ENCODE data around the gene SOHLH1. TPM values are rescaled to one million over a fixed set of nuclear protein-coding genes. Genes with fewer than 3 reads are reported as not detected.

Gene SOHLH1
- total and polyA plus RNA-seq, 2 of the 13 experiments (the other 11 are each of a cell fraction or from before 2014, with no cell fraction given): 0.15 TPM

GRCh38 chr9:135676891-135677290, 22.4 kb downstream of the SOHLH1 start:
- CTCF ChIA-PET (ENCODE audit: low intra/inter-chr PET ratio, low total read pairs): no interaction called here
- Histone ChIP-seq H3K79me2 (ENCODE audit: insufficient read depth, low read length) (no peaks in the 10 kb centered on the region), H3K4me3 (replicated peaks in 1 of 3; ENCODE audit: insufficient read depth in 1 of 3, low read depth in 2 of 3, low read length in 3 of 3) (no peak overlapping the region), H3K9me3 (ENCODE audit: low read length) (no peaks in the 10 kb centered on the region), H2AFZ (ENCODE audit: low read length) (no peak overlapping the region), H3K27ac (ENCODE audit: extremely low read length, insufficient read depth, low read length) (no peak overlapping the region), H4K20me1 (ENCODE audit: insufficient read depth, low read length) (0 out of 2 replicates have a peak, but pooled peaks cover 2% of the 10 kb centered on the region), H3K9ac (ENCODE audit: insufficient read depth, low read depth, low read length) (no peak overlapping the region), H3K27me3 (ENCODE audit: control insufficient read depth in 1 of 2, insufficient read depth in 2 of 2, low read length in 2 of 2) (peaks cover 3 to 48% of the 10 kb centered on the region in 2 experiments; a peak in 4 of 5 replicates), H3K4me2 (ENCODE audit: low read depth, low read length) (no peak overlapping the region), H3K36me3 (replicated peaks in 1 of 2; ENCODE audit: control insufficient read depth in 1 of 2, insufficient read depth in 2 of 2, low read length in 2 of 2) (no peaks in the 10 kb centered on the region), H3K4me1 (ENCODE audit: insufficient read depth, low read length) (no peaks in the 10 kb centered on the region)
- in situ Hi-C loops (cut with HindIII; ENCODE audit: extremely low pct_ligation_motif_present, low pct_unique_long_range_greater_than_20kb): no loop called here
- FAIRE-seq: no peak
- TF ChIP-seq POLR2AphosphoS2 (IDR thresholded peaks at IDR 0.05; ENCODE audit: low read depth, low read length): no peak
- intact Hi-C loops (cut with micrococcal nuclease; ENCODE audit: unreplicated experiment): no loop called here
- no peak for ATAC-seq
- 22% methylated on average over 10 of the region's 13 CpGs for WGBS (ENCODE audit: low lambda C conversion rate)
- DNase-seq (ENCODE audit: low spot score): no peak
- POLR2A ChIA-PET: no interaction called here
- no TSS peak for BruUV-seq (replicated peaks)

- intact Hi-C loops (cut with micrococcal nuclease; ENCODE audit: unreplicated experiment): no loop called here
- DNase-seq (ENCODE audit: low spot score) (no peak), FAIRE-seq (no peak), ATAC-seq (no peak)
- Histone ChIP-seq H4K20me1 (ENCODE audit: insufficient read depth, low read length) (0 out of 2 replicates have a peak, but pooled peaks cover 2% of the 10 kb centered on the region), H3K4me1 (ENCODE audit: insufficient read depth, low read length) (no peaks in the 10 kb centered on the region), H3K27me3 (ENCODE audit: control insufficient read depth in 1 of 2, insufficient read depth in 2 of 2, low read length in 2 of 2) (peaks cover 3 to 41% of the 10 kb centered on the region in 2 experiments; a peak in 4 of 5 replicates), H3K4me3 (replicated peaks in 1 of 3; ENCODE audit: insufficient read depth in 1 of 3, low read depth in 2 of 3, low read length in 3 of 3) (no peak overlapping the region), H2AFZ (ENCODE audit: low read length) (no peak overlapping the region), H3K27ac (ENCODE audit: extremely low read length, insufficient read depth, low read length) (no peak overlapping the region), H3K79me2 (ENCODE audit: insufficient read depth, low read length) (no peaks in the 10 kb centered on the region), H3K36me3 (replicated peaks in 1 of 2; ENCODE audit: control insufficient read depth in 1 of 2, insufficient read depth in 2 of 2, low read length in 2 of 2) (no peaks in the 10 kb centered on the region), H3K4me2 (ENCODE audit: low read depth, low read length) (no peak overlapping the region), H3K9ac (ENCODE audit: insufficient read depth, low read depth, low read length) (no peak overlapping the region), H3K9me3 (ENCODE audit: low read length) (no peaks in the 10 kb centered on the region)
- POLR2A ChIA-PET: no interaction called here
- TF ChIP-seq MAZ (IDR thresholded peaks at IDR 0.05; ENCODE audit: borderline replicate concordance, low read depth, low read length) (no peak), MAZ (CRISPR knock-in tag; IDR thresholded peaks at IDR 0.05; ENCODE audit: low read depth) (no peak), DNMT3B (CRISPR knock-in tag; conservative IDR thresholded peaks at IDR 0.05) (no peak), ZNF496 (CRISPR knock-in tag; IDR thresholded peaks at IDR 0.05; ENCODE audit: insufficient replicate concordance) (no peak), FOSL1 (CRISPR knock-in tag; IDR thresholded peaks at IDR 0.05; ENCODE audit: borderline replicate concordance) (no peak), CBX5 (CRISPR knock-in tag; IDR thresholded peaks at IDR 0.05; ENCODE audit: borderline replicate concordance) (no peak), MEIS1 (CRISPR knock-in tag; IDR thresholded peaks at IDR 0.05; ENCODE audit: borderline replicate concordance) (no peak), ZNF766 (CRISPR knock-in tag; IDR thresholded peaks at IDR 0.05; ENCODE audit: borderline replicate concordance) (no peak), KAT2B (IDR thresholded peaks at IDR 0.05; ENCODE audit: borderline replicate concordance, low read depth, low read length) (no peak), HOXA9 (CRISPR knock-in tag; IDR thresholded peaks at IDR 0.05; ENCODE audit: borderline replicate concordance) (no peak), SP140L (CRISPR knock-in tag; IDR thresholded peaks at IDR 0.05; ENCODE audit: borderline replicate concordance) (no peak), MBNL3 (CRISPR knock-in tag; conservative IDR thresholded peaks at IDR 0.05) (no peak), CCDC6 (CRISPR knock-in tag; IDR thresholded peaks at IDR 0.05) (no peak), ATF7 (IDR thresholded peaks at IDR 0.05) (no peak), ATF7 (CRISPR knock-in tag; IDR thresholded peaks at IDR 0.05) (no peak), ESRRA (CRISPR knock-in tag; IDR thresholded peaks at IDR 0.05; ENCODE audit: low read depth) (no peak)
- TF ChIP-seq, protein P1, sequence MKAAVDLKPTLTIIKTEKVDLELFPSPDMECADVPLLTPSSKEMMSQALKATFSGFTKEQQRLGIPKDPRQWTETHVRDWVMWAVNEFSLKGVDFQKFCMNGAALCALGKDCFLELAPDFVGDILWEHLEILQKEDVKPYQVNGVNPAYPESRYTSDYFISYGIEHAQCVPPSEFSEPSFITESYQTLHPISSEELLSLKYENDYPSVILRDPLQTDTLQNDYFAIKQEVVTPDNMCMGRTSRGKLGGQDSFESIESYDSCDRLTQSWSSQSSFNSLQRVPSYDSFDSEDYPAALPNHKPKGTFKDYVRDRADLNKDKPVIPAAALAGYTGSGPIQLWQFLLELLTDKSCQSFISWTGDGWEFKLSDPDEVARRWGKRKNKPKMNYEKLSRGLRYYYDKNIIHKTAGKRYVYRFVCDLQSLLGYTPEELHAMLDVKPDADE (CRISPR knock-in tag; IDR thresholded peaks at IDR 0.05): no peak
- CTCF ChIA-PET (ENCODE audit: low intra/inter-chr PET ratio, low total read pairs): no interaction called here
- in situ Hi-C loops (cut with HindIII; ENCODE audit: extremely low pct_ligation_motif_present, low pct_unique_long_range_greater_than_20kb): no loop called here
- BruUV-seq (replicated peaks): no TSS peak
- 2% methylated on average over 6 of the region's 10 CpGs for WGBS (ENCODE audit: low lambda C conversion rate)
Observed at GRCh38 chr9:135674977-135675376, 24.3 kb downstream of the SOHLH1 start.

Measured in HepG2 (cell line).